ENCODE measurements around the gene HIVEP1.

Gene HIVEP1

DNA sequence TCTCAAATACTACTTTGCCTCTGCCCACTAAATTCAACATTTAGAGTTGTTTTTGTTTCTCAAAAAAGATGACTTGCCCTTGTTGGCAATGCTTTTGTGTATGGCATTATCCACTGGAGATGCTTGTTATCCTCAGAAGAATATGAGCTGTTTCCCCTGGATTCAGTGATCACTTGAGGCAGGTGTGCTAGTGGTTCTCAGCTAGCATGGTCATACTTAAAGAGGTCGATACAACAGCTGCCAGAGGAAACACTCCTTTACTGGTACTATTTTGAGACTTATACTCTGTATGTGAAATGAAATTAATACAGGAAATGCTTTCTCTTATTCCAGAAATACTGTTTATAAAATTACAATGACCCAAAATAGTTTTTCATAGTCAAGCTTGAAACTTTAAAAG lies 122.5 kb downstream of the HIVEP1 start:
- no peak for TF ChIP-seq CTCF (IDR thresholded peaks at IDR 0.05; ENCODE audit: extremely low read depth, insufficient read depth, missing control alignments)
- no peak for DNase-seq (ENCODE audit: low spot score)
- in situ Hi-C loops (cut with MboI; ENCODE audit: low pct_unique_long_range_greater_than_20kb, low sequenced_read_pairs, unreplicated experiment) = no loop called here

GRCh38 chr6:12134991-12135390 lies 122.9 kb downstream of the HIVEP1 start:
- TF ChIP-seq CTCF (IDR thresholded peaks at IDR 0.05; ENCODE audit: extremely low read depth, insufficient read depth, missing control alignments) = no peak
- in situ Hi-C loops (cut with MboI; ENCODE audit: low pct_unique_long_range_greater_than_20kb, low sequenced_read_pairs, unreplicated experiment) = no loop called here
- no peak for DNase-seq (ENCODE audit: low spot score)

DNA sequence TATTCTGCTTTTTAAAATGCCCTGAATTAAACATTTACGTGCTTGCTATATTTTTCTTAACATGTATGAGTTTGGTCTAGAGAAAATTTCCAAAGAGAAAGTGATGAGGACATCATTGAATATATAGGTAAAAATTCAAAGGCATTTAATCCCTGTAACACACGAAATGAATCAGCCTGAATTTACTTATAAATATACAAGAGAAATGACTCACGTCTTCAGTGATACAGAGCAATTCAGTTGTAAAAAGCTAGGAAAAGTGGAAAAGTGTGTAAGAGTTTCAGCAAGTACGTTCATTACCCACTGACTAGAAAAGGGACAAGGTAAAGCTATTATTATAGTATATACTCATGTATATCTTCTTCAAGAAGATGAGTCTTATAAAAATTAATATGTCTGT lies 124.8 kb downstream of the HIVEP1 start:
- in situ Hi-C loops (cut with MboI; ENCODE audit: low pct_unique_long_range_greater_than_20kb, low sequenced_read_pairs, unreplicated experiment) = no loop called here
- TF ChIP-seq CTCF (IDR thresholded peaks at IDR 0.05; ENCODE audit: extremely low read depth, insufficient read depth, missing control alignments) = no peak
- no peak for DNase-seq (ENCODE audit: low spot score)

- in situ Hi-C loops (cut with MboI; ENCODE audit: low pct_unique_long_range_greater_than_20kb, low sequenced_read_pairs, unreplicated experiment) = no loop called here
- no peak for DNase-seq (ENCODE audit: low spot score)
- no peak for TF ChIP-seq CTCF (IDR thresholded peaks at IDR 0.05; ENCODE audit: extremely low read depth, insufficient read depth, missing control alignments)
Measured at GRCh38 chr6:12137480-12137879, 125.4 kb downstream of the HIVEP1 start.

- in situ Hi-C loops (cut with MboI; ENCODE audit: low pct_unique_long_range_greater_than_20kb, low sequenced_read_pairs, unreplicated experiment) = no loop called here
- no peak for DNase-seq (ENCODE audit: low spot score)
- no peak for TF ChIP-seq CTCF (IDR thresholded peaks at IDR 0.05; ENCODE audit: extremely low read depth, insufficient read depth, missing control alignments)
Measured at GRCh38 chr6:12138381-12138780, 126.3 kb downstream of the HIVEP1 start.

DNA sequence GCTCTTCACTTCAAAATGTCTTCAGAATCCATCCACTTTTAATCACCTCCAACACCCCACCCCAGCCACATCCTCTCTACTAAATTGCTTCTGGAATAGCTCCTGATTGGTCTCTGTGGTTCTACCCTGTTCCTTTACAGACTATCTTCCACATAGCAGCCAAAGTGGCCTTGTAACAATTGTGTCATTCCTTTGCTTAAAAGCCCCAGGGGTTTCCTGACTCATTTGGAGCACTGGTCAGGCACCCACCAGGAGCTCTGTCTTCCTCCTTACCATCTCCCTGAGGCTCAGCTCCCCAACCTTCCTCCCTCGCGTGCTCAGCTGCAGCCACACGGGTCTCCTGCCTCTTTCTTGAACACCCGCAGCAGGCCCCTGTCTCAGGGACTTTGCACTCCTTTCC lies 126.8 kb downstream of the HIVEP1 start:
- no peak for TF ChIP-seq CTCF (IDR thresholded peaks at IDR 0.05; ENCODE audit: extremely low read depth, insufficient read depth, missing control alignments)
- DNase-seq (ENCODE audit: low spot score) = no peak
- in situ Hi-C loops (cut with MboI; ENCODE audit: low pct_unique_long_range_greater_than_20kb, low sequenced_read_pairs, unreplicated experiment) = no loop called here

All from GM13977 (cell line).